D721Med (cell line): ENCODE results near the gene SMAD2.
"Not testable (repeated sequence)": the region's sequence is repeated elsewhere in the genome, so short reads cannot be mapped to it uniquely, and the experiment has no call there.

Experiments
- DNase-seq: peaks from one replicate; pipeline ENCODE4 v3.0.0; 2011; ENCODE audit warnings: low spot score; ENCODE audit not compliant: insufficient read length
- FAIRE-seq: peaks from 2 replicates; lab custom pipeline; 2011; peaks lifted over from hg19 to GRCh38; lab: Jason Lieb, UNC
- TF ChIP-seq, protein P1 (sequence below): IDR thresholded peaks from 2 replicates; pipeline ENCODE4 v1.5.1; 2012; ENCODE audit warnings: mild to moderate bottlenecking, control low read depth; ENCODE audit not compliant: insufficient read depth; ENCODE audit errors: missing control alignments

The SMAD2 gene

DNA sequence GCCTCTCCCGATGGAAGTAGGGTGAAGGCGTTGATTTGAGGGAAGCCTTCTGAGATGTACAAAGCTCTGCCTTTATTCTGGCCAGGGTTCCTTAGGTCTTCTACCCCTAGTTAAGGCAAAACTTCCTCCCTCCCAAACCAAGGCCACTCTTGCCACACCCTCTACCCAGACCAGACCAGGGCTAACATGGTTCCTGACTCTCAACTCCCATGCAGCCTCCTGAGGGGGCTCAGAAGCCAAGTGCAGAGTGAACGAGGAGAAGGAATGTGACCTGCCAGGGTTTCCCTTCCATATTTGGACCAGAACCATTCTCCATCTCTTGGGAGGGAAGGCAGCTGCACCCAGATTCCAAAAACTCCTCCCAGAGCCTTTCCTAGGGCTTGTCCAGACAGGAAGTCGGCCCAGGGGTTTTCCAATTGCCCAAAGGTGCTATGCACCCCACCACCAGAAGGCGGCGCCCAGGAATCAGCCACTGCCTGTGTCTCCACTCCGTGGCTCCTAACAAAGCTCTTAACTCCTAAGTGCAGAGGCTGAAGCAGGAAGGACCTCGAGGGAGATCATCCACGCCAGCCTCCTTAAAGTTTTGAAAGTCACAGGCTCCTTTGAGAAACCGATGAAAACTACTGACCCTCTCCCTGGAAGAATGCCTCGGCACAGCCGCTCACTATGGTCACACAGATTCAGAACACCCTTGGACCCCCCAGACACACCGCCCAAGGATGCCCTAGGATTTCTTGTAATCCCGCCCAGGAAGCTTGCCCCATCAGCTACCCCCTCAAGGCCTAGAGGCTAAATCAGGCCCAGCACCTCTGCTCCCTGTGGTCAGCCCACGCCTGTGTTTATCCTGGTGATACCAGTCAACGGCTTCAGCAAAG lies 157.8 kb downstream of the SMAD2 start:
- FAIRE-seq (no peak), DNase-seq (no peak)
- TF ChIP-seq, protein P1, sequence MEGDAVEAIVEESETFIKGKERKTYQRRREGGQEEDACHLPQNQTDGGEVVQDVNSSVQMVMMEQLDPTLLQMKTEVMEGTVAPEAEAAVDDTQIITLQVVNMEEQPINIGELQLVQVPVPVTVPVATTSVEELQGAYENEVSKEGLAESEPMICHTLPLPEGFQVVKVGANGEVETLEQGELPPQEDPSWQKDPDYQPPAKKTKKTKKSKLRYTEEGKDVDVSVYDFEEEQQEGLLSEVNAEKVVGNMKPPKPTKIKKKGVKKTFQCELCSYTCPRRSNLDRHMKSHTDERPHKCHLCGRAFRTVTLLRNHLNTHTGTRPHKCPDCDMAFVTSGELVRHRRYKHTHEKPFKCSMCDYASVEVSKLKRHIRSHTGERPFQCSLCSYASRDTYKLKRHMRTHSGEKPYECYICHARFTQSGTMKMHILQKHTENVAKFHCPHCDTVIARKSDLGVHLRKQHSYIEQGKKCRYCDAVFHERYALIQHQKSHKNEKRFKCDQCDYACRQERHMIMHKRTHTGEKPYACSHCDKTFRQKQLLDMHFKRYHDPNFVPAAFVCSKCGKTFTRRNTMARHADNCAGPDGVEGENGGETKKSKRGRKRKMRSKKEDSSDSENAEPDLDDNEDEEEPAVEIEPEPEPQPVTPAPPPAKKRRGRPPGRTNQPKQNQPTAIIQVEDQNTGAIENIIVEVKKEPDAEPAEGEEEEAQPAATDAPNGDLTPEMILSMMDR = peak; percentile 92

DNA sequence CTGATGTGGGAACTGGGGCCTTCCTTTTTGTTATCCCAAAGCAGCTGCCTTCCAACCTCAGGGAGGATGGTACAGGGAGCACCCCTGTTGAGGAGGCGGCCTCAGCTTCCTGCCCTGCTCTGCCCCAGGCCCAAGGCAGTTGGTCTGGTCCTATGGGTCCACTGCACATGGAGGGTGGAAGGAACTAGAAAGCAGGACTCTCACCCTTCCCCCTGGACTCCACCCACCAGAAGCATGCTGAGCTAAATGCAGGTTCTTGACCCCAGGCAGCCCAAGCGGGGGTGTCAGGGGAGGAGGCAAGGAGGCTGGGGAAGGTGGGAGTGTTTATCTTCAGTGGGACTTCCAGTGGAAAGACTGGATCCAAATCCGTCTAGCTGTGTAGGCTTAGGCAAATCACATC lies 158.5 kb downstream of the SMAD2 start:
- no peak for DNase-seq
- no peak for FAIRE-seq
- TF ChIP-seq, protein P1 = no peak

DNA sequence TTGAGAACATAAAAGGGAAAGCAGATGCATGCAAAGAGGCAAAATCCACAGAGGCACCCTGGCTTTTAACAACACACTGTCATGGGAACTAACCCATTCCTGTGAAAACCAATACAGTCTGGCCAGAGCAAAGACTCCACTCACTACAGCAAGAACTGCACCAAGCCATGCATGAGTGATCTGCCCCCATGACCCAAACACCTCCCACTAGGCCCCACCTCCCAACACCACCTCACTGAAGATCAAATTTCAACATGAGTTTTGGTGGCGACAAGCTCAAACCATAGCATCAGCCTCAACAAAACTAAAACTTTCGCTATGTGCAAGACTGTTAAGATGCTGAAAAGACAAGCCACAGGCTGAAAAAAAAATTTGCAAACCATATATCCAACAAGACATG lies 162.8 kb downstream of the SMAD2 start:
- TF ChIP-seq, protein P1 = no peak
- DNase-seq (no peak), FAIRE-seq (no peak)

DNA sequence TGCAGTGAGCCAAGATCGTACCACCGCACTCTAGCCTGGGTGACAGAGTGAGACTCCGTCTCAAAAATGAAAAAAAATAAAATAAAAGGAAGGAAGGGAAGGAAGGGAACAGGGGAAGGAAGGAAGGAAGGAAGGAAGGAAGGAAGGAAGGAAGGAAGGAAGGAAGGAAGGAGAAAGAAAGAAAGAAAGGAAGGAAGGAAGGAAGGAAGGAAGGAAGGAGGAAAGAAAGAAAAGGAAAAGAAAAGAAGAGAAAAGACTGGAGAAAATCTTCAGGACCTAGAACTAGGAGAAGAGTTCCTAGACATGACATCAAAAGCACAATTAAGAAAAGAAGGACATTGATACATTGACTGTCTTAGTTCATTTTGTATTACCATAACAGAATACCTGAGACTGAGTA lies 163.3 kb downstream of the SMAD2 start:
- DNase-seq, FAIRE-seq: not testable (repeated sequence)
